ENCODE measurements around the gene DDX39A.

DNA sequence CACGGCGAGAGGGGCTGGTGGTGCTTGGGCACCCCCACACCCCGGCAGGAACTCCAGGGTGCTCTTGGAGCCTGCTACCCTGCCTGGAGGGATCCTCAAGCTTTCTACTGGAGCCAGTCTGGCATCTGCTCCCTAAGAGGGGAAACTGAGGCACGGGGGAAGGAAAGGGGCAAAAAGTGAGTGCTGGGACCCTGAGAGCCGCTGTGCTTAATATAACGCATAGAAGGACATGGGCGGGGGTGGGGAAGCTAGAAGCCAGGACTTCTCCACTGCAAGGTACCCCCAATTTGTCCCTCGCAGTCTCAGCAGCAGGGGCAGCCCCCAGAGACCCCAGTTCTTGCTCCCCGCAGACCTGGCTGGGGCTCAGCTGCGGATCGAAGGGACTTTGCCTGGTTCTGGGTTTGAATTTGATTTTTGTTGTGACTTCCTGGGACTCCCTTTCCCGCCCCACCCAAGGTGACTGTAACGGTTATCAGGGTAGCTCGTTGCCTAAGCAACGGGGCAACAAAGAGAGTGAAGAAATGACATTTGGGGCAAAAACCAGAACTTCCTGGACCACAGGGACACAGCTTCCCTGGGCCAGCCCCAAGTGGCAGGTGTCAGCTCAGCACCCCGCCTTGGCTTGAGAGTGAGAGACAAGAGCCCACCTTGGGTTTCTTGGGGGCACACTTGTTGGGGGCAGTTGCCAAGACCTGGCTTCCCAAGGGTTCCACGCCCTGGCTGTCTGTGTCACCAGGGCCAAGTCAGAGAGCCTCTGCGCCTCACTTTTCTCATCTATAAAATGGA, 37.3 kb downstream of the DDX39A start:
- TF ChIP-seq, protein P1, sequence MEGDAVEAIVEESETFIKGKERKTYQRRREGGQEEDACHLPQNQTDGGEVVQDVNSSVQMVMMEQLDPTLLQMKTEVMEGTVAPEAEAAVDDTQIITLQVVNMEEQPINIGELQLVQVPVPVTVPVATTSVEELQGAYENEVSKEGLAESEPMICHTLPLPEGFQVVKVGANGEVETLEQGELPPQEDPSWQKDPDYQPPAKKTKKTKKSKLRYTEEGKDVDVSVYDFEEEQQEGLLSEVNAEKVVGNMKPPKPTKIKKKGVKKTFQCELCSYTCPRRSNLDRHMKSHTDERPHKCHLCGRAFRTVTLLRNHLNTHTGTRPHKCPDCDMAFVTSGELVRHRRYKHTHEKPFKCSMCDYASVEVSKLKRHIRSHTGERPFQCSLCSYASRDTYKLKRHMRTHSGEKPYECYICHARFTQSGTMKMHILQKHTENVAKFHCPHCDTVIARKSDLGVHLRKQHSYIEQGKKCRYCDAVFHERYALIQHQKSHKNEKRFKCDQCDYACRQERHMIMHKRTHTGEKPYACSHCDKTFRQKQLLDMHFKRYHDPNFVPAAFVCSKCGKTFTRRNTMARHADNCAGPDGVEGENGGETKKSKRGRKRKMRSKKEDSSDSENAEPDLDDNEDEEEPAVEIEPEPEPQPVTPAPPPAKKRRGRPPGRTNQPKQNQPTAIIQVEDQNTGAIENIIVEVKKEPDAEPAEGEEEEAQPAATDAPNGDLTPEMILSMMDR (IDR thresholded peaks at IDR 0.05): peak in 1 of 4 experiments; percentile 8
- no peak for TF ChIP-seq POLR2A (IDR thresholded peaks at IDR 0.05)
- no peak for TF ChIP-seq EP300 (IDR thresholded peaks at IDR 0.05)
- TF ChIP-seq POLR2AphosphoS5 (IDR thresholded peaks at IDR 0.05): no peak

Measured in gastroesophageal sphincter (tissue), 3 donors.